Esophagus squamous epithelium (tissue), 5 donors: ENCODE results near the gene APCDD1. TPM values are rescaled to one million over a fixed set of nuclear protein-coding genes. Genes with fewer than 3 reads are reported as not detected.

Experiments used
- DNase-seq: peaks from one replicate; lab custom pipeline; 2025; lab: John Stamatoyannopoulos, UW
- H3K27ac ChIP-seq, 4 donors: fragments of 200-600 bp; sonication (generic); one replicate each; pipeline ENCODE4 v1.5.1; 2016 to 2019; ENCODE audit warnings: mild to moderate bottlenecking in 1 of 4
- H3K27me3 ChIP-seq, 4 donors: fragments of 200-600 bp; sonication (generic); 1 replicate in 3 of 4; 2 replicates in 1 of 4; pipeline versions ENCODE4 v1.5.1 to v1.6.0; 2017 to 2021; ENCODE audit warnings: antibody characterized with exemption in 1 of 4
- H3K36me3 ChIP-seq, 3 donors: fragments of 200-600 bp; sonication (generic); one replicate each; pipeline ENCODE4 v1.5.1; 2016 to 2019
- H3K4me1 ChIP-seq, 3 donors: fragments of 200-600 bp; sonication (generic); one replicate each; pipeline ENCODE4 v1.5.1; 2017 to 2019
- H3K4me3 ChIP-seq, 4 donors: fragments of 200-600 bp; sonication (generic); 1 replicate in 3 of 4; 2 replicates in 1 of 4; pipeline ENCODE4 v1.5.1; 2016 to 2019; ENCODE audit warnings: mild to moderate bottlenecking in 2 of 4, moderate library complexity in 1 of 4
- H3K9me3 ChIP-seq, 3 donors: fragments of 200-600 bp; sonication (generic); one replicate each; pipeline ENCODE4 v1.5.1; 2016 to 2019
- CTCF ChIP-seq, 6 experiments: fragments of 450-650 bp in 4 of 6; fragments of 200-600 bp in 2 of 6; sonication (generic) in 2 of 6; IDR thresholded peaks; one replicate each; pipeline ENCODE4 v1.5.1; 2016 to 2019; ENCODE audit warnings: antibody characterized with exemption in 6 of 6, mild to moderate bottlenecking in 4 of 6, moderate library complexity in 4 of 6
- POLR2A ChIP-seq, 4 donors: fragments of 450-650 bp; IDR thresholded peaks; one replicate each; pipeline ENCODE4 v1.6.1; 2017; ENCODE audit warnings: antibody characterized with exemption in 4 of 4, mild to moderate bottlenecking in 4 of 4, moderate library complexity in 3 of 4
- WGBS, 2 donors: methylation state at CpG; one replicate each; pipeline ENCODE4 v1.1.5; 2018; 5-methylcytosine and 5-hydroxymethylcytosine counted together
- intact Hi-C: fragments of 100-400 bp; cut with DNase I; formaldehyde crosslinking; loops from one replicate; pipeline ENCODE4 v1.15.0; 2022
- total RNA-seq, 4 donors: library from RNA; depleted of rRNA; stranded (reverse); fragments of >200 nt; gene quantifications; one replicate each; pipeline ENCODE4 v1.1.0, GENCODE V29; 2016
- donor health status: DM: yes; HTN: yes; CAD: no.

Gene APCDD1
- total RNA-seq, 4 donors from 2014 or later = 16.5 to 76.5 (median 41.4) TPM

GRCh38 chr18:10440884-10441283 is 13.6 kb upstream of the APCDD1 start:
- TF ChIP-seq CTCF (IDR thresholded peaks at IDR 0.05) = no peak
- TF ChIP-seq POLR2A (IDR thresholded peaks at IDR 0.05) = no peak
- no peaks in the 10 kb centered on the region for H3K36me3 ChIP-seq
- 78 to 85% methylated on average over 3 of the region's 3 CpGs for WGBS, 2 donors
- no peaks in the 10 kb centered on the region for H3K9me3 ChIP-seq
- H3K27ac ChIP-seq = no peak overlapping the region
- H3K27me3 ChIP-seq = no peaks in the 10 kb centered on the region
- no peak overlapping the region for H3K4me3 ChIP-seq
- no peak for DNase-seq
- peaks cover 0 to 8% (median 0%) of the 10 kb centered on the region in 3 donors for H3K4me1 ChIP-seq
- intact Hi-C loops = no loop called here

- TF ChIP-seq CTCF (IDR thresholded peaks at IDR 0.05) = no peak
- no peak for TF ChIP-seq POLR2A (IDR thresholded peaks at IDR 0.05)
- Histone ChIP-seq H3K27ac (no peak overlapping the region), H3K4me3 (no peak overlapping the region), H3K9me3 (no peaks in the 10 kb centered on the region), H3K36me3 (no peaks in the 10 kb centered on the region), H3K4me1 (peaks cover 0 to 8% (median 0%) of the 10 kb centered on the region in 3 donors), H3K27me3 (no peaks in the 10 kb centered on the region)
- WGBS, 2 donors = 91 to 100% methylated on average over 1 to 4 of the region's 4 CpGs
- no peak for DNase-seq
- intact Hi-C loops = no loop called here
Measured at GRCh38 chr18:10441472-10441871, 13.0 kb upstream of the APCDD1 start.

GRCh38 chr18:10442551-10442971 is 11.9 kb upstream of the APCDD1 start:
- DNase-seq = no peak
- peaks cover 0 to 8% (median 0%) of the 10 kb centered on the region in 3 donors for H3K4me1 ChIP-seq
- no peaks in the 10 kb centered on the region for H3K27me3 ChIP-seq
- WGBS, 2 donors = 85 to 91% methylated on average over 3 to 4 of the region's 4 CpGs
- no peaks in the 10 kb centered on the region for H3K36me3 ChIP-seq
- H3K9me3 ChIP-seq = no peaks in the 10 kb centered on the region
- intact Hi-C loops = no loop called here
- no peak overlapping the region for H3K27ac ChIP-seq
- H3K4me3 ChIP-seq = no peak overlapping the region
- peak in 1 of 6 experiments; percentile 15 for TF ChIP-seq CTCF (IDR thresholded peaks at IDR 0.05)
- no peak for TF ChIP-seq POLR2A (IDR thresholded peaks at IDR 0.05)

- DNase-seq = no peak
- H3K36me3 ChIP-seq = no peaks in the 10 kb centered on the region
- intact Hi-C loops = no loop called here
- no peaks in the 10 kb centered on the region for H3K9me3 ChIP-seq
- H3K27me3 ChIP-seq = no peaks in the 10 kb centered on the region
- no peak overlapping the region for H3K4me3 ChIP-seq
- no peak overlapping the region for H3K27ac ChIP-seq
- peaks cover 0 to 8% (median 0%) of the 10 kb centered on the region in 3 donors for H3K4me1 ChIP-seq
- WGBS, 2 donors = 79 to 88% methylated on average over 1 of the region's 1 CpG
- TF ChIP-seq POLR2A (IDR thresholded peaks at IDR 0.05) (no peak), CTCF (IDR thresholded peaks at IDR 0.05) (no peak)
Measured at GRCh38 chr18:10443001-10443400, 11.4 kb upstream of the APCDD1 start.

GRCh38 chr18:10444314-10445006 is 10.0 kb upstream of the APCDD1 start:
- Histone ChIP-seq H3K27ac (no peak overlapping the region), H3K4me1 (peaks cover 0 to 8% (median 0%) of the 10 kb centered on the region in 3 donors), H3K36me3 (no peaks in the 10 kb centered on the region), H3K4me3 (no peak overlapping the region), H3K9me3 (no peaks in the 10 kb centered on the region), H3K27me3 (no peaks in the 10 kb centered on the region)
- intact Hi-C loops = no loop called here
- TF ChIP-seq CTCF (IDR thresholded peaks at IDR 0.05) (no peak), POLR2A (IDR thresholded peaks at IDR 0.05) (no peak)
- whole genome bisulfite sequencing, 2 donors = 34 to 38% methylated on average over 9 of the region's 9 CpGs
- DNase-seq = no peak
